ENCODE results near the gene FBXL19. TPM values are rescaled to one million over a fixed set of nuclear protein-coding genes. Genes with fewer than 3 reads are reported as not detected.

The FBXL19 gene
- total and polyA plus RNA-seq, 2 of the 13 experiments (the other 11 are each of a cell fraction or from before 2014, with no cell fraction given), result 6.0 to 13.7 TPM

- no peak for TF ChIP-seq ZXDC (CRISPR knock-in tag; IDR thresholded peaks at IDR 0.05)
- no peak for TF ChIP-seq ZNF570 (CRISPR knock-in tag; IDR thresholded peaks at IDR 0.05; ENCODE audit: borderline replicate concordance)
- no peak for TF ChIP-seq ASH2L (IDR thresholded peaks at IDR 0.05; ENCODE audit: insufficient read length, low read depth, low read length)
- peak; percentile 50; the same call in 1 of the 2 replicates for TF ChIP-seq ZNF563 (CRISPR knock-in tag; IDR thresholded peaks at IDR 0.05)
- TF ChIP-seq ZNF383 (CRISPR knock-in tag; IDR thresholded peaks at IDR 0.05; ENCODE audit: borderline replicate concordance), result peak; percentile 63; the same call in 1 of the 2 replicates
- TF ChIP-seq DNMT1 (CRISPR knock-in tag; IDR thresholded peaks at IDR 0.05), result 0 out of 2 replicates have a peak, but pooled peaks have one; percentile 46
- peak; percentile 93 for TF ChIP-seq ZBTB38 (CRISPR knock-in tag; IDR thresholded peaks at IDR 0.05)
- TF ChIP-seq MIXL1 (CRISPR knock-in tag; IDR thresholded peaks at IDR 0.05), result 0 out of 2 replicates have a peak, but pooled peaks have one; percentile 14
- peak; percentile 61 for TF ChIP-seq IKZF5 (CRISPR knock-in tag; IDR thresholded peaks at IDR 0.05)
- TF ChIP-seq ZFP90 (CRISPR knock-in tag; IDR thresholded peaks at IDR 0.05; ENCODE audit: borderline replicate concordance), result 0 out of 2 replicates have a peak, but pooled peaks have one; percentile 74
- TF ChIP-seq, protein P1, sequence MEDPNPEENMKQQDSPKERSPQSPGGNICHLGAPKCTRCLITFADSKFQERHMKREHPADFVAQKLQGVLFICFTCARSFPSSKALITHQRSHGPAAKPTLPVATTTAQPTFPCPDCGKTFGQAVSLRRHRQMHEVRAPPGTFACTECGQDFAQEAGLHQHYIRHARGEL (CRISPR knock-in tag; IDR thresholded peaks at IDR 0.05), result no peak
- peak; percentile 100 for TF ChIP-seq CHD4 (IDR thresholded peaks at IDR 0.05; ENCODE audit: borderline replicate concordance, low read length)
- TF ChIP-seq ZNF256 (CRISPR knock-in tag; conservative IDR thresholded peaks at IDR 0.05), result no peak; the same call in 1 of the 2 replicates
- 0 out of 2 replicates have a peak, but pooled peaks have one; percentile 59 for TF ChIP-seq SP1 (IDR thresholded peaks at IDR 0.05)
- TF ChIP-seq SP1 (CRISPR knock-in tag; IDR thresholded peaks at IDR 0.05), result peak; percentile 97
- peak; percentile 41; the same call in 1 of the 2 replicates for TF ChIP-seq HOXD1 (CRISPR knock-in tag; IDR thresholded peaks at IDR 0.05)
- TF ChIP-seq ELF3 (CRISPR knock-in tag; IDR thresholded peaks at IDR 0.05), result peak; percentile 38; the same call in 1 of the 2 replicates
- no peak for TF ChIP-seq SMC3 (IDR thresholded peaks at IDR 0.05; ENCODE audit: low read length)
- TF ChIP-seq ZNF121 (CRISPR knock-in tag; IDR thresholded peaks at IDR 0.05), result no peak; the same call in 1 of the 2 replicates
- TF ChIP-seq FOXK1 (CRISPR knock-in tag; IDR thresholded peaks at IDR 0.05; ENCODE audit: borderline replicate concordance, low read depth), result no peak
- TF ChIP-seq ZBTB20 (CRISPR knock-in tag; IDR thresholded peaks at IDR 0.05; ENCODE audit: borderline replicate concordance, low read depth), result no peak
- TF ChIP-seq YY1 (IDR thresholded peaks at IDR 0.05; ENCODE audit: insufficient read depth, insufficient replicate concordance, low read depth, low read length), result peak; percentile 58
- peak; percentile 27; the same call in 1 of the 2 replicates for TF ChIP-seq HBP1 (CRISPR knock-in tag; IDR thresholded peaks at IDR 0.05; ENCODE audit: low read depth)
- no peak for TF ChIP-seq CBX2 (IDR thresholded peaks at IDR 0.05; ENCODE audit: low read depth, low read length)
- TF ChIP-seq CBX2 (CRISPR knock-in tag; IDR thresholded peaks at IDR 0.05; ENCODE audit: low read depth), result no peak
Observed at GRCh38 chr16:30956601-30957455, 33.5 kb downstream of the FBXL19 start (continued).

Measured in HepG2 (cell line).